ENCODE results near the gene GALNTL6. TPM values are rescaled to one million over a fixed set of nuclear protein-coding genes. Genes with fewer than 3 reads are reported as not detected.

Gene GALNTL6
- total and polyA plus RNA-seq, 2 donors (not counting 3 experiments of a cell fraction or from before 2014, with no cell fraction given) = not detected

GRCh38 chr4:172653676-172654075 is 840.5 kb downstream of the GALNTL6 start:
- Histone ChIP-seq H3K36me3 (ENCODE audit: control insufficient read depth in 2 of 2, extremely low read depth in 1 of 2, insufficient read depth in 2 of 2, low read length in 2 of 2) (no peaks in the 10 kb centered on the region), H3K27ac (ENCODE audit: insufficient read depth, low read depth, low read length) (no peak overlapping the region), H4K20me1 (replicated peaks; ENCODE audit: control insufficient read depth, extremely low read depth, insufficient read depth, low read length) (no peaks in the 10 kb centered on the region), H3K9ac (replicated peaks; ENCODE audit: extremely low read depth, insufficient read depth, low read length) (no peak overlapping the region), H3K9me3 (replicated peaks; ENCODE audit: control insufficient read depth, insufficient read depth, low read length) (no peaks in the 10 kb centered on the region), H2AFZ (ENCODE audit: low read depth, low read length) (no peak overlapping the region), H3K4me1 (ENCODE audit: control insufficient read depth, extremely low read depth, insufficient read depth, low read length) (no peaks in the 10 kb centered on the region), H3K4me3 (replicated peaks in 1 of 3; ENCODE audit: insufficient read depth in 1 of 3, low read depth in 1 of 3, low read length in 3 of 3) (no peak overlapping the region), H3K9me1 (replicated peaks; ENCODE audit: control insufficient read depth, extremely low read depth, insufficient read depth, low read length) (no peaks in the 10 kb centered on the region), H3K4me2 (ENCODE audit: insufficient read depth, low read length) (no peak overlapping the region), H3K27me3 (ENCODE audit: control insufficient read depth in 2 of 2, insufficient read depth in 2 of 2, low read length in 2 of 2) (no peaks in the 10 kb centered on the region), H3K79me2 (ENCODE audit: control insufficient read depth, insufficient read depth, low read length) (no peaks in the 10 kb centered on the region)
- POLR2A ChIA-PET = no interaction called here
- dilution Hi-C loops (cut with MboI; ENCODE audit: extremely low pct_ligation_motif_present, low sequenced_read_pairs) (no loop called here), intact Hi-C loops (cut with micrococcal nuclease) (no loop called here)
- no TSS peak for BruUV-seq (replicated peaks)
- TF ChIP-seq POLR2A (IDR thresholded peaks at IDR 0.05; ENCODE audit: low read depth, low read length) = no peak
- DNase-seq (ENCODE audit: low read depth, low spot score) = no peak
- FAIRE-seq = no peak
- CTCF ChIA-PET = no interaction called here

- CTCF ChIA-PET = no interaction called here
- Histone ChIP-seq H3K27ac (ENCODE audit: insufficient read depth, low read depth, low read length) (no peak overlapping the region), H3K4me2 (ENCODE audit: insufficient read depth, low read length) (no peak overlapping the region), H3K79me2 (ENCODE audit: control insufficient read depth, insufficient read depth, low read length) (no peaks in the 10 kb centered on the region), H2AFZ (ENCODE audit: low read depth, low read length) (no peak overlapping the region), H3K27me3 (ENCODE audit: control insufficient read depth in 2 of 2, insufficient read depth in 2 of 2, low read length in 2 of 2) (no peaks in the 10 kb centered on the region), H3K4me3 (replicated peaks in 1 of 3; ENCODE audit: insufficient read depth in 1 of 3, low read depth in 1 of 3, low read length in 3 of 3) (no peak overlapping the region), H3K36me3 (ENCODE audit: control insufficient read depth in 2 of 2, extremely low read depth in 1 of 2, insufficient read depth in 2 of 2, low read length in 2 of 2) (no peaks in the 10 kb centered on the region), H3K9ac (replicated peaks; ENCODE audit: extremely low read depth, insufficient read depth, low read length) (no peak overlapping the region), H3K9me1 (replicated peaks; ENCODE audit: control insufficient read depth, extremely low read depth, insufficient read depth, low read length) (no peaks in the 10 kb centered on the region), H3K4me1 (ENCODE audit: control insufficient read depth, extremely low read depth, insufficient read depth, low read length) (no peaks in the 10 kb centered on the region), H3K9me3 (replicated peaks; ENCODE audit: control insufficient read depth, insufficient read depth, low read length) (no peaks in the 10 kb centered on the region), H4K20me1 (replicated peaks; ENCODE audit: control insufficient read depth, extremely low read depth, insufficient read depth, low read length) (no peaks in the 10 kb centered on the region)
- no peak for DNase-seq (ENCODE audit: low read depth, low spot score)
- FAIRE-seq = no peak
- dilution Hi-C loops (cut with MboI; ENCODE audit: extremely low pct_ligation_motif_present, low sequenced_read_pairs) = no loop called here
- BruUV-seq (replicated peaks) = no TSS peak
- TF ChIP-seq MAX (IDR thresholded peaks at IDR 0.05; ENCODE audit: insufficient read depth, insufficient read length) = no peak
- TF ChIP-seq POLR2AphosphoS5 (IDR thresholded peaks at IDR 0.05; ENCODE audit: insufficient read depth, low read depth, low read length) = no peak
- TF ChIP-seq FOS (IDR thresholded peaks at IDR 0.05; ENCODE audit: borderline replicate concordance, insufficient read depth, low read length) = no peak
- no peak for TF ChIP-seq CTCF (IDR thresholded peaks at IDR 0.05; ENCODE audit: extremely low read depth in 1 of 2, insufficient read depth in 1 of 2, low read depth in 1 of 2, low read length in 2 of 2)
- TF ChIP-seq POLR2A (IDR thresholded peaks at IDR 0.05; ENCODE audit: low read depth, low read length) = no peak
- TF ChIP-seq JUN (IDR thresholded peaks at IDR 0.05; ENCODE audit: borderline replicate concordance, insufficient read depth, insufficient read length, low read depth) = no peak
- TF ChIP-seq MYC (IDR thresholded peaks at IDR 0.05; ENCODE audit: low read depth, low read length) = no peak
- TF ChIP-seq EZH2 (IDR thresholded peaks at IDR 0.05; ENCODE audit: borderline replicate concordance, low read depth, low read length, severe bottlenecking) = no peak
- no peak for TF ChIP-seq GATA2 (IDR thresholded peaks at IDR 0.05; ENCODE audit: insufficient read depth, insufficient read length, low read depth, low read length)
- intact Hi-C loops (cut with micrococcal nuclease) = no loop called here
- POLR2A ChIA-PET = no interaction called here
Observed at GRCh38 chr4:172654457-172654856, 841.3 kb downstream of the GALNTL6 start.

Measured in endothelial cell of umbilical vein (primary cell).